Measurements from ENCODE around the gene DIPK1A.
"Not testable (repeated sequence)": the region's sequence is repeated elsewhere in the genome, so short reads cannot be mapped to it uniquely, and the experiment has no call there.

Gene DIPK1A

GRCh38 chr1:92975551-92976232 lies 14.4 kb upstream of the DIPK1A start:
- DNase-seq: no peak

GRCh38 chr1:92974112-92974511 lies 12.8 kb upstream of the DIPK1A start:
- DNase-seq: not testable (repeated sequence)

GRCh38 chr1:92973203-92973897 lies 12.1 kb upstream of the DIPK1A start:
- no peak for DNase-seq

GRCh38 chr1:92972409-92973129 lies 11.3 kb upstream of the DIPK1A start:
- no peak for DNase-seq

GRCh38 chr1:92971932-92972331 lies 10.7 kb upstream of the DIPK1A start:
- DNase-seq: not testable (repeated sequence)

- DNase-seq: no peak
Measured at GRCh38 chr1:92970990-92971689, 9.9 kb upstream of the DIPK1A start.

- no peak for DNase-seq
Measured at GRCh38 chr1:92969517-92969916, 8.3 kb upstream of the DIPK1A start.

- DNase-seq: no peak
Measured at GRCh38 chr1:92968138-92969032, 7.1 kb upstream of the DIPK1A start.

- no peak for DNase-seq
Measured at GRCh38 chr1:92964998-92965397, 3.7 kb upstream of the DIPK1A start.

DNA sequence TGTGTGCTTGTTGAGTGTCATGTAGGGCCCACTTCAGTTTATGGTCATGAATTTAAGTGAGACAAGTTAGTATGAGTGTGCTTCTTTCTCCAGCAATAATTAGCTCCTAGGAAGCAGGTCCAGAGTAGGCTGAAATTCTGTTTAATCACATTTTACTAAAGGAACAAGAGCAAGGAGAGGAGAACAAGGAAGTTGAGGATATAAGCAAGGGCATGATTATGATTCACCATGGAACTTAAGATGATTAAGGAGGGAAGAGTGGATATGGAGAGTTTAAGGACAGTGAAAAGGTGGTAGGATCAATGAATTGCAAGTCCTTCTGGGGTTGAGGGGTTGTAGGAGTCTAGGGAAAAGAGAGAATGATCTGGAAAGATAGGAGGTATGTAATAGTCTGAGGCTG lies 3.1 kb upstream of the DIPK1A start:
- no peak for DNase-seq

- peak; percentile 87 for DNase-seq
Measured at GRCh38 chr1:92961896-92962752, 862 bp upstream of the DIPK1A start.

GRCh38 chr1:92960395-92961130 lies 699 bp downstream of the DIPK1A start:
- DNase-seq: peak; percentile 55

DNA sequence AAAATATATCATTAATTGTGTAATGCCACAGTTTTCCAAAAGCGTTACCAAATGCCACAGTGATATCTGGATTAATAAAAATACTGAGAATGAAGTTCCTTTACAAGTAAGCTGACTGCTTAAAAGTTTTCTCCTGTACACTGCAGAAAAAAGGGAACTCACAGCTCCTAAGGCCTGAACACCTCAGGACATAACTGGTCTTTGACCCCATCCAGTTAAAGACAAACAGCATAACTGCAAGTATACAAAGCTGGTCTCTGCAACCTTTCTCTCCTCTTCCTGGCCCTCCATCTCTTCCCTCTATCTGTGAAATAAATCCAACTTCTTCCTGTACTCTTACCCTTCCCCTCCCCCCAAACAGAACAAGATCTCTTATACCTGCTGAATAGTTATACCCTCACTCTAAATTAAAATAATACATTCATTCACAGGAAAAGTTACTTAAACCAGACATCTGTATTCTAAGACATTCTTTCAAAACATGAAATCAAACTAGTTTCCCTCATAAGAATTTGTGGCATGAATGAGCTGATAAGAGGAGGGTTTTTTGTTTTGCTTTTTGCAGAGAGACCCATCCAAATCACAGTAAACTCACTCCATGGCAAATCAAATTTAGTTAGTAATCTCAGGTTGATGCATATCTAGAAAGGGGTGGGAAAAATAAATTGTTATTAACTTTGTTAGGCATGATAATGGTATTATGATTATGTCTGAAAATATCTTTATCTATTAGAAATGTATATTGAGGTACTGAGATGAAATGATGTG lies 2.9 kb downstream of the DIPK1A start:
- no peak for DNase-seq

GRCh38 chr1:92957030-92957734 lies 4.1 kb downstream of the DIPK1A start:
- no peak for DNase-seq

DNA sequence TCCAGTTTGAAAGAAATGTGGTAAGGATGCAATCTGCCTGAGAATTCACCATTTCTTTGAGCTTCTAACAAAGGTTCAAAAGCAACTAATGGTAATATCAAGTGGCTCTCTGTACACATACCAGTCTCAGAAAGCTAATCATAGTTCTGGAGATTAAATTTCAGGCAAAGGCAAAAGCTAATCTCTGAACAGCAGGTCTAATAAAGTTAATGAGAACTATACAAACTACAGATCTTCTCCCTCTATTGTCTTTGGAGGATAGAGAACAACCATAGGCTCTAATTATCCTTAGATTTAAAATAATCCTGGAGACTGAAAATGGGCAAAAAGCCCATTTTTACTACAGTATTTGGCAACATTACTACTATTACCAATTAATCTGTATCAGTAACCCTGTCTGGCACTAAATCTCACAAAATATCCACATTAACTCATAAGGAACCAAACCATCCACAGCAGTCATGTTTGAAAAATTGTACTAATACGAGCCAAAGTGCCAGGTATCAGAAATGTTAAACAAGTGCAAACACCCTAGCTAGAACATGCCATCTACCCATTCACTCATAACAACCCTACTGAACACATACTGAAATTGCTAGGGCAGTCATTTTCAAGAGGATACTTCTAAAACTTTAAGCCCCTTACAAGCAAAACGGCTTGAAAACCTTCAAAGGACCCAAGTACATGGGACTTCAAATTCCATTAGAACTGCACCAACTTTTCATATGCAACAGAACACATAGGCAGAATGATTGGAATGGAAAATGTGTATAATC lies 4.8 kb downstream of the DIPK1A start:
- DNase-seq: no peak

GRCh38 chr1:92953491-92953890 lies 7.8 kb downstream of the DIPK1A start:
- DNase-seq: no peak

GRCh38 chr1:92952714-92953113 lies 8.5 kb downstream of the DIPK1A start:
- no peak for DNase-seq

GRCh38 chr1:92951141-92951582 lies 10.1 kb downstream of the DIPK1A start:
- no peak for DNase-seq

All from NCI-H2171 (cell line).